ENCODE measurements around the gene BANF1.

The BANF1 gene

DNA sequence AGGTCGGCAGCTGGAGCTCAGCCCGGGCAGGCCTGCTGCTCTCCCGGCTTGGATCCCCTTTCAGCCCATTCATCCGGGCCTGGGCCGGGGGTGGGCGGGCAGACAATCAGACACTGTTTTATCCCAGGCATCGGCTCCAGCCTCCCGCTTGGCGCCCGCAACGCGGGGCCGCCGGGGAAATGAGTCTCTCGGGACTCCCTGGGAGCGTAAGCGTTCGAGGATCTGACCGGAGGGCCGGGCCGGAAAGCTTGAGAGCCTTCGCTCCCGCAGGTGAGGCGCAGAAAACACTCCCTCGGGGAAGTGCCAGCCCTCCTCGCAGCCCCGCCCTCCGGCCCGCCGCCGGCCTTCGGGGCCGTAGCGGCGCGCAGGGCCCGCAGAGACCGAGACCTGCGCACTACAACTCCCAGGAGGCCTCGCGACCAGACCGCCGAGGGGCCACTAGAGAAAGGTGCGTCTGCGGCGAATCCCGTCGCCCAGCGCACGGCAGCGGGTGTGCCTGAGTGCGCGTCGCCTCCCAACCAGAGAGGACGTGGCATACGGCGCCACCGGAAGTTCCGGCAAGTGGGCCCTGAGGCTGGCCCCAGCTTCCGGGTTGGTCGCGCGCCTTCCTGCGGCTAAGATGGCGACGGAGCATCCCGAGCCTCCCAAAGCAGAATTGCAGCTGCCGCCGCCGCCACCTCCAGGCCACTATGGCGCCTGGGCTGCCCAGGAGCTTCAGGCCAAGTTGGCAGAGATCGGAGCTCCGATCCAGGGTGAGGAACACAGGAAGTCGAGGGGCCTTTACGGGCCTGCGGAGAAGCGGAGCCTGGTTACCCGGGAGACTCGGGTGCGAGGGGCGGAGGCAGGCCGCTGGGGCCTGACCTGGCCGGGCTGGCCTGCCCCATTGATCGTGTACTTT lies 49.7 kb downstream of the BANF1 start, which contains the start of gene SF3B2 (continued):
- TF ChIP-seq, protein P1, sequence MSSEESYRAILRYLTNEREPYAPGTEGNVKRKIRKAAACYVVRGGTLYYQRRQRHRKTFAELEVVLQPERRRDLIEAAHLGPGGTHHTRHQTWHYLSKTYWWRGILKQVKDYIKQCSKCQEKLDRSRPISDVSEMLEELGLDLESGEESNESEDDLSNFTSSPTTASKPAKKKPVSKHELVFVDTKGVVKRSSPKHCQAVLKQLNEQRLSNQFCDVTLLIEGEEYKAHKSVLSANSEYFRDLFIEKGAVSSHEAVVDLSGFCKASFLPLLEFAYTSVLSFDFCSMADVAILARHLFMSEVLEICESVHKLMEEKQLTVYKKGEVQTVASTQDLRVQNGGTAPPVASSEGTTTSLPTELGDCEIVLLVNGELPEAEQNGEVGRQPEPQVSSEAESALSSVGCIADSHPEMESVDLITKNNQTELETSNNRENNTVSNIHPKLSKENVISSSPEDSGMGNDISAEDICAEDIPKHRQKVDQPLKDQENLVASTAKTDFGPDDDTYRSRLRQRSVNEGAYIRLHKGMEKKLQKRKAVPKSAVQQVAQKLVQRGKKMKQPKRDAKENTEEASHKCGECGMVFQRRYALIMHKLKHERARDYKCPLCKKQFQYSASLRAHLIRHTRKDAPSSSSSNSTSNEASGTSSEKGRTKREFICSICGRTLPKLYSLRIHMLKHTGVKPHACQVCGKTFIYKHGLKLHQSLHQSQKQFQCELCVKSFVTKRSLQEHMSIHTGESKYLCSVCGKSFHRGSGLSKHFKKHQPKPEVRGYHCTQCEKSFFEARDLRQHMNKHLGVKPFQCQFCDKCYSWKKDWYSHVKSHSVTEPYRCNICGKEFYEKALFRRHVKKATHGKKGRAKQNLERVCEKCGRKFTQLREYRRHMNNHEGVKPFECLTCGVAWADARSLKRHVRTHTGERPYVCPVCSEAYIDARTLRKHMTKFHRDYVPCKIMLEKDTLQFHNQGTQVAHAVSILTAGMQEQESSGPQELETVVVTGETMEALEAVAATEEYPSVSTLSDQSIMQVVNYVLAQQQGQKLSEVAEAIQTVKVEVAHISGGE (tag by site-specific recombination; conservative IDR thresholded peaks at IDR 0.05; ENCODE audit: low read depth) = peak; percentile 96
- TF ChIP-seq, protein P2, sequence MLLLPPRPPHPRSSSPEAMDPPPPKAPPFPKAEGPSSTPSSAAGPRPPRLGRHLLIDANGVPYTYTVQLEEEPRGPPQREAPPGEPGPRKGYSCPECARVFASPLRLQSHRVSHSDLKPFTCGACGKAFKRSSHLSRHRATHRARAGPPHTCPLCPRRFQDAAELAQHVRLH (tag by site-specific recombination; IDR thresholded peaks at IDR 0.05) = peak; percentile 67
- TF ChIP-seq, protein P3, sequence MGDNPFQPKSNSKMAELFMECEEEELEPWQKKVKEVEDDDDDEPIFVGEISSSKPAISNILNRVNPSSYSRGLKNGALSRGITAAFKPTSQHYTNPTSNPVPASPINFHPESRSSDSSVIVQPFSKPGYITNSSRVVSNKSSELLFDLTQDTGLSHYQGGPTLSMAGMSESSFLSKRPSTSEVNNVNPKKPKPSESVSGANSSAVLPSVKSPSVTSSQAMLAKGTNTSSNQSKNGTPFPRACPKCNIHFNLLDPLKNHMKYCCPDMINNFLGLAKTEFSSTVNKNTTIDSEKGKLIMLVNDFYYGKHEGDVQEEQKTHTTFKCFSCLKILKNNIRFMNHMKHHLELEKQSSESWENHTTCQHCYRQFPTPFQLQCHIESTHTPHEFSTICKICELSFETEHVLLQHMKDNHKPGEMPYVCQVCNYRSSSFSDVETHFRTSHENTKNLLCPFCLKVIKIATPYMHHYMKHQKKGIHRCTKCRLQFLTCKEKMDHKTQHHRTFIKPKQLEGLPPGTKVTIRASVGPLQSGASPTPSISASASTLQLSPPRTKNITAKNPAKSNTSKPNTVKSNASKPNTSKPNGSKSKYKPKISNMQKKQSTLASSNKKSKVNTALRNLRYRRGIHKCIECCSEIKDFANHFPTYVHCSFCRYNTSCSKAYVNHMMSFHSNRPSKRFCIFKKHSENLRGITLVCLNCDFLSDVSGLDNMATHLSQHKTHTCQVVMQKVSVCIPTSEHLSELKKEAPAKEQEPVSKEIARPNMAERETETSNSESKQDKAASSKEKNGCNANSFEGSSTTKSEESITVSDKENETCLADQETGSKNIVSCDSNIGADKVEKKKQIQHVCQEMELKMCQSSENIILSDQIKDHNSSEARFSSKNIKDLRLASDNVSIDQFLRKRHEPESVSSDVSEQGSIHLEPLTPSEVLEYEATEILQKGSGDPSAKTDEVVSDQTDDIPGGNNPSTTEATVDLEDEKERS (tag by site-specific recombination; IDR thresholded peaks at IDR 0.05) = no peak
- TF ChIP-seq ZNF626 (tag by site-specific recombination; IDR thresholded peaks at IDR 0.05) = no peak
- TF ChIP-seq, protein P4, sequence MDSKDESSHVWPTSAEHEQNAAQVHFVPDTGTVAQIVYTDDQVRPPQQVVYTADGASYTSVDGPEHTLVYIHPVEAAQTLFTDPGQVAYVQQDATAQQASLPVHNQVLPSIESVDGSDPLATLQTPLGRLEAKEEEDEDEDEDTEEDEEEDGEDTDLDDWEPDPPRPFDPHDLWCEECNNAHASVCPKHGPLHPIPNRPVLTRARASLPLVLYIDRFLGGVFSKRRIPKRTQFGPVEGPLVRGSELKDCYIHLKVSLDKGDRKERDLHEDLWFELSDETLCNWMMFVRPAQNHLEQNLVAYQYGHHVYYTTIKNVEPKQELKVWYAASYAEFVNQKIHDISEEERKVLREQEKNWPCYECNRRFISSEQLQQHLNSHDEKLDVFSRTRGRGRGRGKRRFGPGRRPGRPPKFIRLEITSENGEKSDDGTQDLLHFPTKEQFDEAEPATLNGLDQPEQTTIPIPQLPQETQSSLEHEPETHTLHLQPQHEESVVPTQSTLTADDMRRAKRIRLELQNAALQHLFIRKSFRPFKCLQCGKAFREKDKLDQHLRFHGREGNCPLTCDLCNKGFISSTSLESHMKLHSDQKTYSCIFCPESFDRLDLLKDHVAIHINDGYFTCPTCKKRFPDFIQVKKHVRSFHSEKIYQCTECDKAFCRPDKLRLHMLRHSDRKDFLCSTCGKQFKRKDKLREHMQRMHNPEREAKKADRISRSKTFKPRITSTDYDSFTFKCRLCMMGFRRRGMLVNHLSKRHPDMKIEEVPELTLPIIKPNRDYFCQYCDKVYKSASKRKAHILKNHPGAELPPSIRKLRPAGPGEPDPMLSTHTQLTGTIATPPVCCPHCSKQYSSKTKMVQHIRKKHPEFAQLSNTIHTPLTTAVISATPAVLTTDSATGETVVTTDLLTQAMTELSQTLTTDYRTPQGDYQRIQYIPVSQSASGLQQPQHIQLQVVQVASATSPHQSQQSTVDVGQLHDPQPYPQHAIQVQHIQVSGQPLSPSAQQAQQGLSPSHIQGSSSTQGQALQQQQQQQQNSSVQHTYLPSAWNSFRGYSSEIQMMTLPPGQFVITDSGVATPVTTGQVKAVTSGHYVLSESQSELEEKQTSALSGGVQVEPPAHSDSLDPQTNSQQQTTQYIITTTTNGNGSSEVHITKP (tag by site-specific recombination; IDR thresholded peaks at IDR 0.05) = peak; percentile 64
- peak; percentile 75 for TF ChIP-seq ZBTB8A (tag by site-specific recombination; IDR thresholded peaks at IDR 0.05)
- TF ChIP-seq ZNF23 (tag by site-specific recombination; IDR thresholded peaks at IDR 0.05; ENCODE audit: borderline replicate concordance) = no peak
- TF ChIP-seq, protein P5, sequence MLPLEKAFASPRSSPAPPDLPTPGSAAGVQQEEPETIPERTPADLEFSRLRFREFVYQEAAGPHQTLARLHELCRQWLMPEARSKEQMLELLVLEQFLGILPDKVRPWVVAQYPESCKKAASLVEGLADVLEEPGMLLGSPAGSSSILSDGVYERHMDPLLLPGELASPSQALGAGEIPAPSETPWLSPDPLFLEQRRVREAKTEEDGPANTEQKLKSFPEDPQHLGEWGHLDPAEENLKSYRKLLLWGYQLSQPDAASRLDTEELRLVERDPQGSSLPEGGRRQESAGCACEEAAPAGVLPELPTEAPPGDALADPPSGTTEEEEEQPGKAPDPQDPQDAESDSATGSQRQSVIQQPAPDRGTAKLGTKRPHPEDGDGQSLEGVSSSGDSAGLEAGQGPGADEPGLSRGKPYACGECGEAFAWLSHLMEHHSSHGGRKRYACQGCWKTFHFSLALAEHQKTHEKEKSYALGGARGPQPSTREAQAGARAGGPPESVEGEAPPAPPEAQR (tag by site-specific recombination; IDR thresholded peaks at IDR 0.05) = no peak
- no peak for TF ChIP-seq KLF7 (tag by site-specific recombination; IDR thresholded peaks at IDR 0.05; ENCODE audit: borderline replicate concordance)
- TF ChIP-seq GLI2 (tag by site-specific recombination; IDR thresholded peaks at IDR 0.05; ENCODE audit: borderline replicate concordance, low read depth) = no peak
- peak; percentile 96 for TF ChIP-seq ZNF335 (tag by site-specific recombination; conservative IDR thresholded peaks at IDR 0.05)
- TF ChIP-seq ZNF530 (tag by site-specific recombination; IDR thresholded peaks at IDR 0.05; ENCODE audit: low read depth) = no peak
- TF ChIP-seq YY2 (tag by site-specific recombination; IDR thresholded peaks at IDR 0.05) = peak; percentile 84
- TF ChIP-seq BCL11B (tag by site-specific recombination; IDR thresholded peaks at IDR 0.05; ENCODE audit: low read depth) = no peak; the same call in 1 of the 2 replicates
- TF ChIP-seq, protein P6, sequence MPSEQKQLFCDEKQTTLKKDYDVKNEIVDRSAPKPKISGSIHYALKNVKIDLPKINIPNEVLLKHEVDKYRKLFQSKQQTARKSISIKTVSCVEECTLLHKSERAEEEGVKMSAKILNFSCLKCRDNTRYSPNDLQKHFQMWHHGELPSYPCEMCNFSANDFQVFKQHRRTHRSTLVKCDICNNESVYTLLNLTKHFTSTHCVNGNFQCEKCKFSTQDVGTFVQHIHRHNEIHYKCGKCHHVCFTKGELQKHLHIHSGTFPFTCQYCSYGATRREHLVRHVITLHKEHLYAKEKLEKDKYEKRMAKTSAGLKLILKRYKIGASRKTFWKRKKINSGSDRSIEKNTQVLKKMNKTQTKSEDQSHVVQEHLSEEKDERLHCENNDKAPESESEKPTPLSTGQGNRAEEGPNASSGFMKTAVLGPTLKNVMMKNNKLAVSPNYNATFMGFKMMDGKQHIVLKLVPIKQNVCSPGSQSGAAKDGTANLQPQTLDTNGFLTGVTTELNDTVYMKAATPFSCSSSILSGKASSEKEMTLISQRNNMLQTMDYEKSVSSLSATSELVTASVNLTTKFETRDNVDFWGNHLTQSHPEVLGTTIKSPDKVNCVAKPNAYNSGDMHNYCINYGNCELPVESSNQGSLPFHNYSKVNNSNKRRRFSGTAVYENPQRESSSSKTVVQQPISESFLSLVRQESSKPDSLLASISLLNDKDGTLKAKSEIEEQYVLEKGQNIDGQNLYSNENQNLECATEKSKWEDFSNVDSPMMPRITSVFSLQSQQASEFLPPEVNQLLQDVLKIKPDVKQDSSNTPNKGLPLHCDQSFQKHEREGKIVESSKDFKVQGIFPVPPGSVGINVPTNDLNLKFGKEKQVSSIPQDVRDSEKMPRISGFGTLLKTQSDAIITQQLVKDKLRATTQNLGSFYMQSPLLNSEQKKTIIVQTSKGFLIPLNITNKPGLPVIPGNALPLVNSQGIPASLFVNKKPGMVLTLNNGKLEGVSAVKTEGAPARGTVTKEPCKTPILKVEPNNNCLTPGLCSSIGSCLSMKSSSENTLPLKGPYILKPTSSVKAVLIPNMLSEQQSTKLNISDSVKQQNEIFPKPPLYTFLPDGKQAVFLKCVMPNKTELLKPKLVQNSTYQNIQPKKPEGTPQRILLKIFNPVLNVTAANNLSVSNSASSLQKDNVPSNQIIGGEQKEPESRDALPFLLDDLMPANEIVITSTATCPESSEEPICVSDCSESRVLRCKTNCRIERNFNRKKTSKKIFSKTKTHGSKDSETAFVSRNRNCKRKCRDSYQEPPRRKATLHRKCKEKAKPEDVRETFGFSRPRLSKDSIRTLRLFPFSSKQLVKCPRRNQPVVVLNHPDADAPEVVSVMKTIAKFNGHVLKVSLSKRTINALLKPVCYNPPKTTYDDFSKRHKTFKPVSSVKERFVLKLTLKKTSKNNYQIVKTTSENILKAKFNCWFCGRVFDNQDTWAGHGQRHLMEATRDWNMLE (tag by site-specific recombination; conservative IDR thresholded peaks at IDR 0.05; ENCODE audit: low read depth) = peak; percentile 70
- no peak for TF ChIP-seq SETDB1 (IDR thresholded peaks at IDR 0.05; ENCODE audit: insufficient read length, low read length)
- peak; percentile 59; the same call in 1 of the 2 replicates for TF ChIP-seq KLF8 (tag by site-specific recombination; IDR thresholded peaks at IDR 0.05)
- no peak for TF ChIP-seq ZNF558 (tag by site-specific recombination; IDR thresholded peaks at IDR 0.05)
- TF ChIP-seq ZNF555 (tag by site-specific recombination; conservative IDR thresholded peaks at IDR 0.05) = no peak
- peak; percentile 75 for TF ChIP-seq ZNF37A (tag by site-specific recombination; IDR thresholded peaks at IDR 0.05)
- peak; percentile 46; the same call in 1 of the 2 replicates for TF ChIP-seq ZNF501 (tag by site-specific recombination; IDR thresholded peaks at IDR 0.05)

All from HEK293 (cell line).